HG03575 (cell line): ENCODE results near the gene R3HDM2.
"Not testable (repeated sequence)": the region's sequence is repeated elsewhere in the genome, so short reads cannot be mapped to it uniquely, and the experiment has no call there.

Experiments used
- ATAC-seq: cut with Tn5 transposase; IDR thresholded peaks from one replicate; pipeline ENCODE4 v1.9.1; 2021; ENCODE audit not compliant: unreplicated experiment, insufficient number of reproducible peaks, low FRiP score; ENCODE audit errors: extremely low read depth

R3HDM2 gene

GRCh38 chr12:57399718-57400463 is 31.0 kb downstream of the R3HDM2 start:
- not testable (repeated sequence) for ATAC-seq

DNA sequence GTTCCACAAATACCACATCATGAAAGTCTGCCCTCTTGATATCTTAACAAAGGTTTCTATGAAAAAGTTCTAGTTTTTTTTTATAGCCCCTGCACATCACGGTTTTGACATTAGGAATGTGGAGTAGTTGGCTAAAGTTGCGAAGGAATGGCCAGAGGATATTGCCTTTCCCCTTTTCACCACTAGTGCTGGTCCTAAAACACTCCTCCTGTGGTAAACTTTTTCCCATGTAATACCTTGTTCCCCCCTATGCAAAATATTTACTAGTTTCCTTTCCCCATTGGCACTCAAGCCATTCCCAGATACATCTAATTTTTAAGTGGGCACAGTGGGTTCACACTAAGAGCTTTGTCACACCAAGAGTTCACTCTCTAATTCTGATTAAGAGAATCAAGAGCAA is 33.4 kb downstream of the R3HDM2 start:
- ATAC-seq: no peak

DNA sequence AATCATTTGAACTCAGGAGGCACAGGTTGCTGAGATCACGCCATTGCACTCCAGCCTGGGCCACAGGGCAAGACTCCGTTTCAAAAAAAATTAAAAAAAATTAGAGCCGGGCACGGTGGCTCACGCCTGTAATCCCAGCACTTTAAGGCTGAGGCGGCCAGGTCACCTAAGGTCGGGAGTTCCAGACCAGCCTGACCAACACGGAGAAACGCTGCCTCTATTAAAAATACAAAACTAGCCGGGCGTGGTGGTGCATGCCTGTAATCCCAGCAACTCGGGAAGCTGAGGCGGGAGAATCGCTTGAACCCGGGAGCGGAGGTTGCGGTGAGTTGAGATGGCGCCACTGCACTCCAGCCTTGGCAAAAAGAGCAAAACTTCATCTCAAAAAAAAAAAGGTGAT is 35.7 kb downstream of the R3HDM2 start:
- ATAC-seq: no peak

DNA sequence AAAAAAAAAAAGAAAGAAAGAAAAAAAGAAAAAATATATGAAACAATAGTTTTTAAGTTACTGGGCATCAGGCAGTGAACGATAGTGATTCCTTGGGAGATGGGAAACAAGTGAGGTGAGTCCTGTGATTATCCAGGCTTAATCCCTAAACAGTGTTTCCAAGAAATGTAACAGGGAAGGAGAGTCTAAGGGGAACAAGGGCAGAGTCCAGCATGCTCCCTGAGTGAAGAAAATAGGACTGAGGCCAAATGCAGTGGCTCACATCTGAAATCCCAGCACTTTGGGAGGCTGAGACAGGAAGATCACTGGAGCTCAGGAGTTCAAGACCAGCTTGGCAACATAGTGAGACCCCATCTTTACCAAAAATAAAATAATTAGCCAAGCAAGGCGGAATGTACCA is 40.7 kb downstream of the R3HDM2 start:
- ATAC-seq: no peak

- ATAC-seq: no peak
These were observed 41.8 kb downstream of the R3HDM2 start for GRCh38 chr12:57389033-57389432.

- no peak for ATAC-seq
These were observed 42.4 kb downstream of the R3HDM2 start for GRCh38 chr12:57388425-57388824.

GRCh38 chr12:57386187-57386720 is 44.6 kb downstream of the R3HDM2 start:
- no peak for ATAC-seq

DNA sequence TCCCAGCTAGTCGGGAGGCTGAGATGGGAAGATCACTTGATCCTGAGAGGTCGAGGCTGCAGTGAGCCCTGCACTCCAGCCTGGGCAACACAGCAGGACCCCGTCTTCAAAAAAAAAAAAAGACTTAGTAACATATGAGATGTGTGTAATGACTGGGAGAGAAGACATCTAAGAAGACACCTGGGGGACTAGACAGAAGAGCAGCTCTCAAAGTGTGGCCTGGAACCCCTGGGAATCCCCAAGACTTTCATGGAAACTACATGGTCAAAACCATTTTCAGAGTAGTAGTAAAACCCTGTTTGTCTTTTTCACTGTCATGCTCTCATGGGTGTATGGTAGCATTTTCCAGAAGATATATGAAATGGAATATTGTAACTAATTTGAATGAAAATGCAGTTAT is 45.3 kb downstream of the R3HDM2 start:
- no peak for ATAC-seq

DNA sequence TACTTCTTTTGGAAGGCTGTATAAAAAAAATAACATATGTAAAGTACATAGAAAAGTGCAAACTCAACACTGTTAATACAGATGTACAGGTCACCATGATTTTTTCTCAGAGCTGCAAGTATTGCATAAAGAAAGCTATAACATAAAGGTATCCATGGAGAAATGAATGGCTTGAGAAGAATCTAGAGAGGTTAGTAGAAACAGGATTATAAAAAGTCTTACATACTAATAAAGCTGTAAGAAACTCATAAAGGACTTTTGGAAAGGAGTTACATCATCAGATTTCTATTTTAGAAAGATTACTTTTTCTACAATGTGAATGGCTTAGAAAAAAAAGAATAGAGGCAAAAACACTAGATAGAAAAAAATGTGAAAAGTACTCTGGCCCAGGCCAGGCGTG is 46.4 kb downstream of the R3HDM2 start:
- no peak for ATAC-seq

DNA sequence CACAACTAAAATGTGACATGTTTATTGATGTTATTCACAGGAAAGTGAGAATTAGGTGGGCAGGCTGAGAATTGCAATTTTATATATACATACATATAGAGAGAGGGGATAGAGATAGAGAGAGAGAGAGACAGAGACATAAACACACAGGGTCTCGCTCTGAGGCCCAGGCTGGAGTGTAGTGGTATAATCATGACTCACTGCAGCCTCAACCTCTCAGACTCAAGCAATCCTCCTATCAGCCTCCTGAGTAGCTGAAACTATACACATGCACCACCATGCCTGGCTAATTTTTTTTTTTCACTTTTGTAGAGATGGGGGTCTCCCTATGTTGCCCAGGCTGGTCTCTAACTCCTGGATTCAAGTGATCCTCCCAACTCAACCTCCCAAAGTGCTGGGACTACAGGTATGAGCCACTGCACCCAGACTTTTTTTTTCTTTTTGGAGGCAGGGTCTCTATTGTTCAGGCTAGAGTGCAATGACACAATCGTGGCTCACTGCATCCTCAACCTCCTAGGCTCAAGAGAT is 49.1 kb downstream of the R3HDM2 start:
- ATAC-seq: no peak

- no peak for ATAC-seq
These were observed 50.5 kb downstream of the R3HDM2 start for GRCh38 chr12:57380300-57380699.

DNA sequence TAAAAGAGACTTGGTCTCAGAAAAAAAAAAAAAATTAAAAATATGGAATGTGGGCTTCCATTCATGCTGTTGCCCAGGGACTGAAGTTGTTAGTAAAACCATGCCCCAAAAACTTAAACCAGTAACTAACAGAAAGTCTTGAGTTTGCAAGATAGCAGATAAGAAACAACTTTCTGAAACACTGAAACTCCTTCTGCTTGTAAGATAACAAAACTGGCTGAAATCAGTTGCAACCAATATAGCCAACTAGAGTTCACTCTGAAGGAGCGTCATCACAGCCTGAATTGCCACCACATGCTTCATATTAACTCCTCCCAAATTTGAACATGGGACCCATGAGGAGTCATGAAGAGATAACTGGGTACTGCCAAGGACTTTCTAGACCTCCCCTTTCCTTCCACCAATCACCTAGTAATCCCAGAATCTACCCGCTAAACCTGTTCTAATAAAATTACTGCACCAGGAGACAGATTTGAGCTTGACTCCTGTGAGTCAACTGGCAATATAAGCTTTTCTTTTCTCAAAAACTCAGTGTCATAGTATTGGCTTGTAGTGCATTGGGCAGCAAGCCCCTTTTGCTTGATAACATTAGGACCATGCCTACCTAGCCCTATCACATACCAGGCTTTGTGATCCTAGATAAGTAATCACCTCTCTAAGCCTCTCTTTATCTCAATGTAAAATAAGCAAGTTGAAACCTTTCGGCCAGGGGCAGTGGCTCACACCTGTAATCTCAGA is 53.6 kb downstream of the R3HDM2 start:
- no peak for ATAC-seq

- ATAC-seq: no peak
These were observed 58.6 kb downstream of the R3HDM2 start for GRCh38 chr12:57372233-57372632.

DNA sequence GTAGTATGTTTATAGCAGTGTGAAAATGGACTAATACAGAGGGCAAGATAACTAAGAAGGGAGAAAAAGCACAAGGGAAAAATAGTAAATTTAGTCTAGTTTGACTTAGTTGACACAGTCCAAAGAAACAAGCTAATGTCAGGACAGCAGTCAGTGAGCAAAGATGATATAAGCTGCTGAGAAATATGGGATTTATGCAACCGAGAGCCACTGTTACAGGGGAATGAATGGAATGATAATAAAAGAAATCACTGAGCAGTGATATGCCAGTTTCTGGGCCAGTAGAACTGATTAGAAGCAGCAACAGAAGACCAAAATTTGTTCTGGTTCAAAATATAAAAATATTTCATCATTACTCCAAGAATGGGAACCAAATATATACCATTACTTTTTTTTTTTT is 60.1 kb downstream of the R3HDM2 start:
- no peak for ATAC-seq

DNA sequence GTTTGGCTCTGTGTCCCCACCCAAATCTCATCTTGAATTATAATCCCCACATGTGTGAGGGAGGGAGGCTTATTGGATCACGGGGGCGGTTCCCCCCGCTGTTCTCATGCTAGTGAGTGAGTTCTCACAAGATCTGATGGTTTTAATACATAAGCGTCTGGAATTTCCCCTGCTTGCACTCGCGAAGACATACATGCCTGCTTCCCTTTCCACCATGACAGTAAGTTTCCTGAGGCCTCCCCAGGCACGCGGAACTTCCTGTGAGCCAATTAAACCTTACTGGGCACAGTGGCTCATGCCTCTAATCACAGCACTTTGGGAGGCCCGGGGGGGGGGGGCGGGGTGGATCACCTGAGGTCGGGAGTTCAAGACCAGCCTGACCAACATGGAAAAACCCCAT is 60.8 kb downstream of the R3HDM2 start:
- no peak for ATAC-seq

DNA sequence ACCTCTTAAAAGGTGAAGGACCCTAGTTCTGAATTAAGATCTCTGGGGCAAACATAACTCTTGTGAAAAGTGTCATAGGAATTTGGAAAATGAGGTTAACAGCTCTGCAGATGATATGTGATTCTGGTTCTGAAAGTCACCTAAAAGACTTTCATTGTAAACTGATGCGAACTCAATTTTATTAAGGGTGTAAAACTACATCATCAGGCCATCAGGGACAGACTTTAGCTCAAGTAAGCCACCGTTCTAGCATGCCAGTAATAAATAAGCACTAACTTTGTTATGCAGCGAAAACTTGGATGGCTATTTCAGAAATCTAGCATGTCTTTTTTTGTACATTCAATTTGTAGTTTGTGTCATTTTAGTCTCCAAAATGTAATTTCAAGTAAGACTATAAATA is 61.6 kb downstream of the R3HDM2 start:
- no peak for ATAC-seq

- ATAC-seq: no peak
These were observed 62.3 kb downstream of the R3HDM2 start for GRCh38 chr12:57368349-57369095.

GRCh38 chr12:57367121-57367520 is 63.7 kb downstream of the R3HDM2 start:
- ATAC-seq: no peak

GRCh38 chr12:57366315-57366714 is 64.5 kb downstream of the R3HDM2 start:
- ATAC-seq: no peak
